HFFc6 (cell line): ENCODE measurements around the gene TMEM151B. TPM values are rescaled to one million over a fixed set of nuclear protein-coding genes. Genes with fewer than 3 reads are reported as not detected.

Experiments
- DNase-seq: peaks from one replicate; pipeline ENCODE4 v3.0.0-alpha.2; 2018
- H3K27ac Mint-ChIP-seq: 2 replicates; pipeline ENCODE4 v1.8.0; 2020; ENCODE audit warnings: mild to moderate bottlenecking, mixed read lengths
- H3K27me3 Mint-ChIP-seq: 2 replicates; pipeline ENCODE4 v1.8.0; 2021; ENCODE audit warnings: mild to moderate bottlenecking, moderate library complexity, mixed read lengths; ENCODE audit not compliant: insufficient read depth
- H3K36me3 Mint-ChIP-seq: 2 replicates; pipeline ENCODE4 v1.8.0; 2021; ENCODE audit warnings: low read depth, mixed read lengths
- H3K4me1 Mint-ChIP-seq: 2 replicates; pipeline ENCODE4 v1.8.0; 2020; ENCODE audit warnings: low read depth, mixed read lengths
- H3K4me3 Mint-ChIP-seq: 2 replicates; pipeline ENCODE4 v1.8.0; 2020; ENCODE audit warnings: mild to moderate bottlenecking, moderate library complexity, mixed read lengths
- H3K9me3 Mint-ChIP-seq: 2 replicates; pipeline ENCODE4 v1.8.0; 2020; ENCODE audit warnings: mild to moderate bottlenecking, mixed read lengths
- CTCF ChIP-seq: fragments of 200-600 bp; sonication (generic); IDR thresholded peaks from 2 replicates; pipeline ENCODE4 v1.5.0; 2021; ENCODE audit warnings: antibody characterized with exemption, mild to moderate bottlenecking
- total RNA-seq, 6 experiments: library from RNA; stranded (reverse); fragmentation: NEBNext Ultra II Directional; extraction: Animal tissue kit (Norgen Biotek cat#: 25700); gene quantifications; 2 replicates in 1 of 6; 3 replicates in 5 of 6; pipeline ENCODE4 v1.2.3, GENCODE V29; 2021

TMEM151B gene
- total RNA-seq, 6 experiments from 2014 or later = not detected

- Mint-ChIP-seq H3K4me3 (no peak overlapping the region), H3K27me3 (peaks cover 59% of the 10 kb centered on the region), H3K4me1 (no peaks in the 10 kb centered on the region), H3K36me3 (no peaks in the 10 kb centered on the region), H3K27ac (no peak overlapping the region), H3K9me3 (no peaks in the 10 kb centered on the region)
- no peak for DNase-seq
- TF ChIP-seq CTCF = no peak
Observed at GRCh38 chr6:44291841-44292240, 21.6 kb downstream of the TMEM151B start.

DNA sequence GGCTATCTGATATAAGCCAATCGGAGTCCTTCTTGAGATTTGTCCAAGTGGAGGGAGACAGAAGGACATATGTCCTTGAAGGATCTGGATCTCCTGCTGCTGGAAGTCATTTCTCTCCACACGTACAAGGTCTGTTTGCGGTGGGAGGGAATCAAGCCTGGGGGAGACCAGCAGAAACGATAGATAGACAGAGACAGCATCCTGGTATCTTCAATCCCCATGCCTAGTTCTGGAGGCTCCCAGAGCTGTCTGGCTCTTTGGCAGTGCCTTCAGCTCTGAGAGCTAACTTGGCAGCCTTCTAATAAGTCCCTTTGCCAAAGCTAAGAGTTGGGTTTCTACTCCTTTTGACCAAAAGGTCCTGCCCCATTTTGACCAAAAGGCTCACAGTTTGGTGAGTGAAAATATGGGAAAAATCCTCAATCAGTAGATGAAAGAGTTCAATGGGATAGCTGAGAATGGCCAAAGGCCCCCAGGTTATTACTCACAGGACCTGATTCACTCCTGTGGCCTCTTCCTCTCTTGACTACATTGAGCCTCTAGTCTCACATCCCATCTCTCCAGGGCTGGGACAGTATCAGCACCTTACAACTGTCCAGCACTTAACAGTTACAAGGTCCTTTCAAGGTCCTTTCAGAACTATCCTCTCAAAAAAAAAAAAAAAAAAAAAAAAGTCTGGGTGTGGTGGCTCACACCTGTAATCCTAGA, 22.6 kb downstream of the TMEM151B start:
- Mint-ChIP-seq H3K4me1 (no peaks in the 10 kb centered on the region), H3K36me3 (no peaks in the 10 kb centered on the region), H3K27ac (no peak overlapping the region), H3K4me3 (no peak overlapping the region), H3K9me3 (no peaks in the 10 kb centered on the region), H3K27me3 (peaks cover 59% of the 10 kb centered on the region)
- no peak for DNase-seq
- no peak for TF ChIP-seq CTCF

- TF ChIP-seq CTCF = no peak
- no peak for DNase-seq
- Mint-ChIP-seq H3K27ac (no peak overlapping the region), H3K4me3 (no peak overlapping the region), H3K4me1 (no peaks in the 10 kb centered on the region), H3K27me3 (peaks cover 60% of the 10 kb centered on the region), H3K36me3 (peaks cover 3% of the 10 kb centered on the region), H3K9me3 (no peaks in the 10 kb centered on the region)
Observed at GRCh38 chr6:44294832-44295791, 24.9 kb downstream of the TMEM151B start.

- peaks cover 12% of the 10 kb centered on the region for H3K36me3 Mint-ChIP-seq
- no peaks in the 10 kb centered on the region for H3K9me3 Mint-ChIP-seq
- H3K4me3 Mint-ChIP-seq = no peak overlapping the region
- no peaks in the 10 kb centered on the region for H3K4me1 Mint-ChIP-seq
- H3K27me3 Mint-ChIP-seq = peaks cover 40% of the 10 kb centered on the region
- DNase-seq = no peak
- no peak overlapping the region for H3K27ac Mint-ChIP-seq
- TF ChIP-seq CTCF = no peak
Observed at GRCh38 chr6:44297063-44298038, 27.1 kb downstream of the TMEM151B start.
